Testis (tissue), 3 donors: Measurements from ENCODE around the gene SRPRA. TPM values are rescaled to one million over a fixed set of nuclear protein-coding genes. Genes with fewer than 3 reads are reported as not detected.

ENCODE experiments used
- DNase-seq: peaks from one replicate; pipeline ENCODE4 v3.0.0-alpha.2; 2019
- H3K27ac ChIP-seq, 2 donors: fragments of 200-600 bp; sonication (generic); one replicate each; pipeline ENCODE4 v1.5.1; 2019
- H3K27me3 ChIP-seq: fragments of 200-600 bp; sonication (generic); one replicate; pipeline ENCODE4 v1.5.1; 2019
- H3K36me3 ChIP-seq: fragments of 200-600 bp; sonication (generic); one replicate; pipeline ENCODE4 v1.5.1; 2017; ENCODE audit warnings: low read depth; ENCODE audit errors: missing control alignments
- H3K4me1 ChIP-seq: fragments of 200-600 bp; sonication (generic); one replicate; pipeline ENCODE4 v1.5.1; 2019
- H3K4me3 ChIP-seq, 2 donors: fragments of 200-600 bp; sonication (generic); one replicate each; pipeline ENCODE4 v1.5.1; 2017 to 2019
- H3K9me3 ChIP-seq: fragments of 200-600 bp; sonication (generic); one replicate; pipeline ENCODE4 v1.5.1; 2017
- CTCF ChIP-seq, 3 experiments: fragments of 450-650 bp in 2 of 3; fragments of 200-600 bp in 1 of 3; sonication (generic) in 1 of 3; IDR thresholded peaks; one replicate each; pipeline ENCODE4 v1.5.1; 2016 to 2019; ENCODE audit warnings: antibody characterized with exemption in 3 of 3, mild to moderate bottlenecking in 2 of 3, moderate library complexity in 1 of 3
- POLR2A ChIP-seq: fragments of 450-650 bp; IDR thresholded peaks from one replicate; pipeline ENCODE4 v1.6.1; 2017; ENCODE audit warnings: antibody characterized with exemption, mild to moderate bottlenecking, moderate library complexity
- WGBS, 2 donors: methylation state at CpG; one replicate each; pipeline ENCODE4 v1.1.5; 2018; 5-methylcytosine and 5-hydroxymethylcytosine counted together
- intact Hi-C: fragments of 100-400 bp; cut with DNase I; formaldehyde crosslinking; loops from one replicate; pipeline ENCODE4 v1.15.1; 2023; ENCODE audit warnings: low total_unique reads
- polyA plus RNA-seq: library from polyadenylated mRNA; stranded (reverse); fragments of 350-450 nt; fragmentation: Illumina TruSeq; extraction: RNeasy Lipid Tissue Mini Kit (QIAGEN cat#74804); gene quantifications from one replicate; pipeline ENCODE4 v1.2.3, GENCODE V29; 2014; ENCODE audit warnings: low read depth, low replicate concordance; ENCODE audit not compliant: insufficient read depth
- total RNA-seq, 2 donors: library from RNA; depleted of rRNA; stranded (reverse); fragments of >200 nt; gene quantifications; one replicate each; pipeline ENCODE4 v1.2.3, GENCODE V29; 2016

The SRPRA gene
- total and polyA plus RNA-seq, 3 donors from 2014 or later, result 88.4 to 122 (median 105) TPM

- intact Hi-C loops, result no loop called here
- 1% methylated on average over 29 to 61 of the region's 61 CpGs for WGBS, 2 donors
- peak; percentile 94 for DNase-seq
- peak; percentile 52 for TF ChIP-seq POLR2A
- TF ChIP-seq CTCF (IDR thresholded peaks at IDR 0.05), result no peak
- Histone ChIP-seq H3K4me1 (peaks cover 10% of the 10 kb centered on the region), H3K27ac (peak within 1 kb of the TSS; percentile 81 to 87), H3K4me3 (peak within 1 kb of the TSS; percentile 67 to 71), H3K27me3 (no peaks in the 10 kb centered on the region), H3K9me3 (no peaks in the 10 kb centered on the region), H3K36me3 (no peaks in the 10 kb centered on the region)
These were observed 35.1 kb upstream of the SRPRA start, which contains the start of gene DCPS for GRCh38 chr11:126303623-126304456. TSS of gene DCPS (plus strand) at chr11:126304060. CDS start at chr11:126304081, 21 bp downstream.

GRCh38 chr11:126297004-126297403, 28.3 kb upstream of the SRPRA start:
- H3K9me3 ChIP-seq, result no peaks in the 10 kb centered on the region
- H3K27me3 ChIP-seq, result no peaks in the 10 kb centered on the region
- no peak overlapping the region for H3K27ac ChIP-seq
- no peak for TF ChIP-seq POLR2A
- TF ChIP-seq CTCF (IDR thresholded peaks at IDR 0.05), result no peak
- WGBS, 2 donors, result 70 to 81% methylated on average over 2 of the region's 2 CpGs
- intact Hi-C loops, result no loop called here
- H3K4me3 ChIP-seq, result no peak overlapping the region
- no peak for DNase-seq
- H3K4me1 ChIP-seq, result no peaks in the 10 kb centered on the region
- H3K36me3 ChIP-seq, result no peaks in the 10 kb centered on the region

- no peak for TF ChIP-seq CTCF (IDR thresholded peaks at IDR 0.05)
- no peak for TF ChIP-seq POLR2A
- no peaks in the 10 kb centered on the region for H3K27me3 ChIP-seq
- 83 to 92% methylated on average over 5 of the region's 5 CpGs for WGBS, 2 donors
- DNase-seq, result no peak
- intact Hi-C loops, result no loop called here
- H3K36me3 ChIP-seq, result no peaks in the 10 kb centered on the region
- no peaks in the 10 kb centered on the region for H3K4me1 ChIP-seq
- H3K9me3 ChIP-seq, result no peaks in the 10 kb centered on the region
- H3K4me3 ChIP-seq, result no peak overlapping the region
- no peak overlapping the region for H3K27ac ChIP-seq
These were observed 25.0 kb upstream of the SRPRA start for GRCh38 chr11:126293726-126294125.

GRCh38 chr11:126290887-126291286, 22.2 kb upstream of the SRPRA start:
- TF ChIP-seq CTCF (IDR thresholded peaks at IDR 0.05) (no peak), POLR2A (no peak)
- Histone ChIP-seq H3K27me3 (no peaks in the 10 kb centered on the region), H3K4me1 (no peaks in the 10 kb centered on the region), H3K9me3 (no peaks in the 10 kb centered on the region), H3K27ac (no peak overlapping the region), H3K4me3 (no peak overlapping the region), H3K36me3 (no peaks in the 10 kb centered on the region)
- WGBS, 2 donors, result 87 to 89% methylated on average over 10 to 12 of the region's 12 CpGs
- intact Hi-C loops, result no loop called here
- DNase-seq, result no peak

- 89 to 93% methylated on average over 6 of the region's 6 CpGs for WGBS, 2 donors
- no peaks in the 10 kb centered on the region for H3K36me3 ChIP-seq
These were observed 19.5 kb upstream of the SRPRA start for GRCh38 chr11:126288237-126288636.

More at GRCh38 chr11:126288237-126288636, 19.5 kb upstream of the SRPRA start:
- no peak for DNase-seq
- no peaks in the 10 kb centered on the region for H3K9me3 ChIP-seq
- no peaks in the 10 kb centered on the region for H3K27me3 ChIP-seq
- TF ChIP-seq CTCF (IDR thresholded peaks at IDR 0.05) (no peak), POLR2A (no peak)
- no peak overlapping the region for H3K4me3 ChIP-seq
- intact Hi-C loops, result no loop called here
- no peak overlapping the region for H3K27ac ChIP-seq
- H3K4me1 ChIP-seq, result no peaks in the 10 kb centered on the region
